Measurements from ENCODE around the gene CD207. TPM values are rescaled to one million over a fixed set of nuclear protein-coding genes. Genes with fewer than 3 reads are reported as not detected.

CD207 gene
- total RNA-seq, 4 donors from 2014 or later = not detected

DNA sequence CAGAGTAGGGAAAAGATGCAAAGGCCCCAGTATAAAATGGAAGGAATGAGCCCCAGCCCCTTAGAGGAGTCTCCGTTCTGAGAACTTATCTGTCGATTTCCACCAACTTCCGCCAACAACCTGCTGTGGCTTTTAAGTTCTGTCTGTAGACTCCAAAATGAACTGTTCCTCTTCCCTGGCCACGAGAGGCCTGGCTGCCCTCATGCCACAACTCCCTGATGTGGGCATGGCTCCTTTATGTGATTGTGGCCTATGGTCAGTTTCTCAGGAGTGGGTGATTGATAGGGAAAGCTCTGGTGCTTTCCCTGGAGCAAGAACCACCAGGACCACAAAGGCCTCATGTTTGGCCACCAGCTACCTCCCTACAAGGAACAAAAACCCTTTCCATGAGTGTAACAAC, 18.8 kb upstream of the CD207 start:
- Histone ChIP-seq H3K27ac (no peak overlapping the region), H3K27me3 (peaks cover 0 to 3% (median 0%) of the 10 kb centered on the region in 3 donors), H3K36me3 (no peaks in the 10 kb centered on the region), H3K4me1 (no peaks in the 10 kb centered on the region), H3K9me3 (no peaks in the 10 kb centered on the region), H3K4me3 (no peak overlapping the region)
- DNase-seq (no peak), ATAC-seq (no peak)
- intact Hi-C loops (cut with DNase I; ENCODE audit: low total_unique reads) = no loop called here
- in situ Hi-C loops (cut with MboI; ENCODE audit: low sequenced_read_pairs in 4 of 4) = no loop called here
- no peak for TF ChIP-seq POLR2A (IDR thresholded peaks at IDR 0.05)
- TF ChIP-seq, protein P1, sequence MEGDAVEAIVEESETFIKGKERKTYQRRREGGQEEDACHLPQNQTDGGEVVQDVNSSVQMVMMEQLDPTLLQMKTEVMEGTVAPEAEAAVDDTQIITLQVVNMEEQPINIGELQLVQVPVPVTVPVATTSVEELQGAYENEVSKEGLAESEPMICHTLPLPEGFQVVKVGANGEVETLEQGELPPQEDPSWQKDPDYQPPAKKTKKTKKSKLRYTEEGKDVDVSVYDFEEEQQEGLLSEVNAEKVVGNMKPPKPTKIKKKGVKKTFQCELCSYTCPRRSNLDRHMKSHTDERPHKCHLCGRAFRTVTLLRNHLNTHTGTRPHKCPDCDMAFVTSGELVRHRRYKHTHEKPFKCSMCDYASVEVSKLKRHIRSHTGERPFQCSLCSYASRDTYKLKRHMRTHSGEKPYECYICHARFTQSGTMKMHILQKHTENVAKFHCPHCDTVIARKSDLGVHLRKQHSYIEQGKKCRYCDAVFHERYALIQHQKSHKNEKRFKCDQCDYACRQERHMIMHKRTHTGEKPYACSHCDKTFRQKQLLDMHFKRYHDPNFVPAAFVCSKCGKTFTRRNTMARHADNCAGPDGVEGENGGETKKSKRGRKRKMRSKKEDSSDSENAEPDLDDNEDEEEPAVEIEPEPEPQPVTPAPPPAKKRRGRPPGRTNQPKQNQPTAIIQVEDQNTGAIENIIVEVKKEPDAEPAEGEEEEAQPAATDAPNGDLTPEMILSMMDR (IDR thresholded peaks at IDR 0.05 in 4 of 5, conservative IDR thresholded peaks at IDR 0.05 in 1 of 5) = no peak

DNA sequence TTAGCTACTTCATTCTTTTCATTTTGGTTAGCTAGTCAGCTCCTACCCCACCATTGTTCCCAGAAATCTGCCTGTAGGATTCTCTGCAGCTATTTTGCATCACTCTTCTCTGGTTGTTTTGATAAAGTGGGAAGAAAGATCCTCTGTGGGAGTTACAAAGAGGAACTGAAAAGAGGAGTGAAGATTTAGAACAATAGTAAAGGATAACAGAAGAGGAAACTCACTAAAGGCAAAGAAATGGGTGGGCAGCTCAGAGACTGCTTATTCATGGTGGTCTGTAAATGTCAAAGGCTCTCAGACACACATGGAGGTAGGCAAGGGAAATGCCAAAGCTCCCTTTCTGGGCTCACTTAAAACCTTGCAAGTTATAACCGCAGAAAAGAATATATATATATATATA, 17.2 kb upstream of the CD207 start:
- intact Hi-C loops (cut with DNase I; ENCODE audit: low total_unique reads) = no loop called here
- no peak for DNase-seq
- Histone ChIP-seq H3K36me3 (no peaks in the 10 kb centered on the region), H3K4me1 (no peaks in the 10 kb centered on the region), H3K4me3 (no peak overlapping the region), H3K27ac (no peak overlapping the region), H3K9me3 (no peaks in the 10 kb centered on the region), H3K27me3 (no peaks in the 10 kb centered on the region)
- in situ Hi-C loops (cut with MboI; ENCODE audit: low sequenced_read_pairs in 4 of 4) = no loop called here
- ATAC-seq = no peak
- TF ChIP-seq, protein P1 (IDR thresholded peaks at IDR 0.05 in 4 of 5, conservative IDR thresholded peaks at IDR 0.05 in 1 of 5) = no peak
- TF ChIP-seq POLR2A (IDR thresholded peaks at IDR 0.05) = no peak

DNA sequence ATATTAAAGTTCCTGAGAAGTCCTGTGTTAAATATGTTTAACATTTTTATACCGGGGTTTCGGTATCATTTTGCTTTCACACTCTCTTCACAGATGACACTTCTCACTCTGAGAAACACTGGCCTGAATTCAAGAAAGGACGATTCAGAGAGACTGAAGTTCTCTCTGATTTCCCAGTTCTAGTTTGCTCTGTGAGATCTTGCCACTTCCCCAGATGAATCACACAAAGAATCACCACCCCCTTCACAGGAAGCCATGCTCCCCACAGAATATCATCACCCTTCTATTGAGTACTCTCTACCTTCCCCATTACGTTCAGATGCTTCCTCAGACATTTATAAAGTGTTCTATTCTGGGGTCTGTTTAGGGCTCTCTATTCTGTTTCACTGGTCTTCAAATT, 16.1 kb upstream of the CD207 start:
- TF ChIP-seq POLR2A (IDR thresholded peaks at IDR 0.05) = no peak
- TF ChIP-seq, protein P1 (IDR thresholded peaks at IDR 0.05 in 4 of 5, conservative IDR thresholded peaks at IDR 0.05 in 1 of 5) = no peak
- in situ Hi-C loops (cut with MboI; ENCODE audit: low sequenced_read_pairs in 4 of 4) = no loop called here
- DNase-seq = no peak
- no peak overlapping the region for H3K4me3 ChIP-seq
- no peak overlapping the region for H3K27ac ChIP-seq
- no peaks in the 10 kb centered on the region for H3K9me3 ChIP-seq
- H3K36me3 ChIP-seq = no peaks in the 10 kb centered on the region
- H3K4me1 ChIP-seq = no peaks in the 10 kb centered on the region
- H3K27me3 ChIP-seq = no peaks in the 10 kb centered on the region
- ATAC-seq = no peak
- intact Hi-C loops (cut with DNase I; ENCODE audit: low total_unique reads) = no loop called here

DNA sequence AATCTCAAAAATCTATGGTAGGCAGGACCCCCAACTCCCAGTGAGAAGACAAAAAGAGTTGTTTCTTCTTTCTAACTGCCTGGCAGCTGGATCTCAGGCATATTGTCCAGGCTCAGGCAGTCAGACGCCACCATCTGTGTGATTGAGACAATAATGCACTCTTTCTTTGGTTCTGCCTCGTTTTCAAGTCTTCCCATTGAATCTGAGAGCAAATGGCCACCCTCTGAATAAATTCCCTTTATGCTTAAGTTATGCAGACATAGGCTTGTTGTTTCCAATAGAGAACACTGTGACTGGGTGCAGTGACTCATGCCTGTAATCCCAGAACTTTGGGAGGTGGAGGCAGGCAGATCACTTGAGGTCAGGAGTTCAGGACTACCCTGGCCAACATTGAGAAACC, 15.3 kb upstream of the CD207 start:
- intact Hi-C loops (cut with DNase I; ENCODE audit: low total_unique reads) = no loop called here
- DNase-seq (no peak), ATAC-seq (no peak)
- no peaks in the 10 kb centered on the region for H3K36me3 ChIP-seq
- H3K4me1 ChIP-seq = no peaks in the 10 kb centered on the region
- H3K27ac ChIP-seq = no peak overlapping the region
- no peaks in the 10 kb centered on the region for H3K9me3 ChIP-seq
- in situ Hi-C loops (cut with MboI; ENCODE audit: low sequenced_read_pairs in 4 of 4) = no loop called here
- no peak overlapping the region for H3K4me3 ChIP-seq
- no peak for TF ChIP-seq POLR2A (IDR thresholded peaks at IDR 0.05)
- no peaks in the 10 kb centered on the region for H3K27me3 ChIP-seq

DNA sequence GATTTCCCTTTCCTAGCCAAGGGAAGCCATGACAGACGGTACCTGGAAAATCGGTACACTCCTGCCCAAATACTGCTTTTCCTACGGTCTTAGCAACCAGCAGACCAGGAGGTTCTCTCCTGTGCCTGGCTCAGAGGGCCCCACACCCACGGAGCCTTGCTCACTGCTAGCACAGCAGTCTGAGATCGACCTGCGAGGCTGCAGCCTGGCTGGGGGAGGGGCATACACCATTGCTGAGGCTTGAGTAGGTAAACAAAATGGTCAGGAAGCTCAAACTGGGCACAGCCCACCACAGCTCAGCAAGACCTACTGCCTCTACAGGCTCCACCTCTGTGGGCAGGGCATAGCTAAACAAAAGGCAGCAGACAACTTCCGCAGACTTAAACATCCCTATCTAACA, 6.8 kb upstream of the CD207 start:
- intact Hi-C loops (cut with DNase I; ENCODE audit: low total_unique reads) = no loop called here
- ATAC-seq (no peak), DNase-seq (no peak)
- Histone ChIP-seq H3K27ac (no peak overlapping the region), H3K4me3 (no peak overlapping the region), H3K4me1 (no peaks in the 10 kb centered on the region), H3K27me3 (peaks cover 0 to 8% (median 0%) of the 10 kb centered on the region in 3 donors), H3K36me3 (no peaks in the 10 kb centered on the region), H3K9me3 (no peaks in the 10 kb centered on the region)
- TF ChIP-seq, protein P1 (IDR thresholded peaks at IDR 0.05 in 4 of 5, conservative IDR thresholded peaks at IDR 0.05 in 1 of 5) = no peak
- no peak for TF ChIP-seq POLR2A (IDR thresholded peaks at IDR 0.05)
- in situ Hi-C loops (cut with MboI; ENCODE audit: low sequenced_read_pairs in 4 of 4) = no loop called here

Data from gastrocnemius medialis (tissue), 4 donors.